ENCODE measurements around the gene RTP5. TPM values are rescaled to one million over a fixed set of nuclear protein-coding genes. Genes with fewer than 3 reads are reported as not detected.

Gene RTP5
- total and polyA plus RNA-seq, 2 donors (not counting 3 experiments of a cell fraction or from before 2014, with no cell fraction given), result not detected

GRCh38 chr2:241842067-241842415, 27.5 kb upstream of the RTP5 start:
- CTCF ChIA-PET, result no interaction called here
- DNase-seq (ENCODE audit: low read depth, low spot score), result no peak

More at GRCh38 chr2:241842067-241842415, 27.5 kb upstream of the RTP5 start:
- intact Hi-C loops (cut with micrococcal nuclease), result no loop called here
- H3K4me2 ChIP-seq (ENCODE audit: insufficient read depth, low read length), result no peak overlapping the region
- no peaks in the 10 kb centered on the region for H3K79me2 ChIP-seq (ENCODE audit: control insufficient read depth, insufficient read depth, low read length)
- H3K9ac ChIP-seq (replicated peaks; ENCODE audit: extremely low read depth, insufficient read depth, low read length), result no peak overlapping the region
- no peaks in the 10 kb centered on the region for H4K20me1 ChIP-seq (replicated peaks; ENCODE audit: control insufficient read depth, extremely low read depth, insufficient read depth, low read length)
- dilution Hi-C loops (cut with MboI; ENCODE audit: extremely low pct_ligation_motif_present, low sequenced_read_pairs), result no loop called here
- H3K27me3 ChIP-seq (ENCODE audit: control insufficient read depth in 2 of 2, insufficient read depth in 2 of 2, low read length in 2 of 2), result peaks cover 17 to 18% of the 10 kb centered on the region in 2 experiments
- no peaks in the 10 kb centered on the region for H3K9me1 ChIP-seq (replicated peaks; ENCODE audit: control insufficient read depth, extremely low read depth, insufficient read depth, low read length)
- H3K4me3 ChIP-seq (replicated peaks in 1 of 3; ENCODE audit: insufficient read depth in 1 of 3, low read depth in 1 of 3, low read length in 3 of 3), result no peak overlapping the region
- H3K36me3 ChIP-seq (ENCODE audit: control insufficient read depth in 2 of 2, extremely low read depth in 1 of 2, insufficient read depth in 2 of 2, low read length in 2 of 2), result no peaks in the 10 kb centered on the region
- H2AFZ ChIP-seq (ENCODE audit: low read depth, low read length), result no peak overlapping the region
- H3K4me1 ChIP-seq (ENCODE audit: control insufficient read depth, extremely low read depth, insufficient read depth, low read length), result peaks cover 7% of the 10 kb centered on the region
- H3K9me3 ChIP-seq (replicated peaks; ENCODE audit: control insufficient read depth, insufficient read depth, low read length), result no peaks in the 10 kb centered on the region
- no peak for FAIRE-seq
- no TSS peak for BruUV-seq (replicated peaks)
- TF ChIP-seq POLR2AphosphoS5 (IDR thresholded peaks at IDR 0.05; ENCODE audit: insufficient read depth, low read depth, low read length), result no peak
- no peak for TF ChIP-seq MAX (IDR thresholded peaks at IDR 0.05; ENCODE audit: insufficient read depth, insufficient read length)
- no peak for TF ChIP-seq POLR2A (IDR thresholded peaks at IDR 0.05; ENCODE audit: low read depth, low read length)
- TF ChIP-seq JUN (IDR thresholded peaks at IDR 0.05; ENCODE audit: borderline replicate concordance, insufficient read depth, insufficient read length, low read depth), result no peak
- no peak for TF ChIP-seq FOS (IDR thresholded peaks at IDR 0.05; ENCODE audit: borderline replicate concordance, insufficient read depth, low read length)
- no peak for TF ChIP-seq CTCF (IDR thresholded peaks at IDR 0.05; ENCODE audit: extremely low read depth in 1 of 2, insufficient read depth in 1 of 2, low read depth in 1 of 2, low read length in 2 of 2)
- TF ChIP-seq MYC (IDR thresholded peaks at IDR 0.05; ENCODE audit: low read depth, low read length), result no peak
- no peak for TF ChIP-seq EZH2 (IDR thresholded peaks at IDR 0.05; ENCODE audit: borderline replicate concordance, low read depth, low read length, severe bottlenecking)
- TF ChIP-seq GATA2 (IDR thresholded peaks at IDR 0.05; ENCODE audit: insufficient read depth, insufficient read length, low read depth, low read length), result no peak
- POLR2A ChIA-PET, result no interaction called here
- H3K27ac ChIP-seq (ENCODE audit: insufficient read depth, low read depth, low read length), result no peak overlapping the region
